ENCODE data around the gene MRPL4. TPM values are rescaled to one million over a fixed set of nuclear protein-coding genes. Genes with fewer than 3 reads are reported as not detected.

Gene MRPL4
- polyA plus RNA-seq, 1 of the 3 experiments (the other 2 are of a cell fraction): 110 TPM

GRCh38 chr19:10299545-10300458, 47.8 kb downstream of the MRPL4 start (continued):
- no peak for TF ChIP-seq USF2 (IDR thresholded peaks at IDR 0.05; ENCODE audit: borderline replicate concordance, low read depth, low read length)

- no peaks in the 10 kb centered on the region for H3K9me3 ChIP-seq
- ChIA-PET CTCF (interaction anchor here (0.8 to 2.6 kb wide), 4 partner anchors 34 to 84 kb away, joined by 3 to 10 read pairs (median 4); partner anchors contain the start of gene ICAM1), POLR2A (no interaction called here)
- peaks cover 4% of the 10 kb centered on the region for H3F3A ChIP-seq (replicated peaks; ENCODE audit: insufficient read depth)
- no peaks in the 10 kb centered on the region for H3K4me1 ChIP-seq (ENCODE audit: control insufficient read depth in 1 of 2, insufficient read depth in 2 of 2, low read depth in 1 of 2, low read length in 1 of 2)
- DNase-seq: no peak
- no peaks in the 10 kb centered on the region for H3K79me2 ChIP-seq (ENCODE audit: insufficient read depth)
- TF ChIP-seq MXI1 (IDR thresholded peaks at IDR 0.05; ENCODE audit: low read depth, low read length): no peak
- TF ChIP-seq USF1 (IDR thresholded peaks at IDR 0.05; ENCODE audit: borderline replicate concordance, low read depth): no peak
- peak; percentile 14; the same call in 1 of the 2 replicates for TF ChIP-seq FOSL2 (IDR thresholded peaks at IDR 0.05; ENCODE audit: borderline replicate concordance, low read depth)
- H3K27ac ChIP-seq (ENCODE audit: low read depth in 2 of 2, low read length in 1 of 2): no peak overlapping the region
- no peaks in the 10 kb centered on the region for H3K36me3 ChIP-seq (replicated peaks in 1 of 2; ENCODE audit: control insufficient read depth in 1 of 2, insufficient read depth in 2 of 2, low read length in 1 of 2)
- 85% methylated on average over 16 of the region's 17 CpGs for WGBS (ENCODE audit: low lambda C conversion rate)
- no peak overlapping the region for H3K4me3 ChIP-seq (ENCODE audit: low read depth in 2 of 2, low read length in 1 of 2)
- H3K4me2 ChIP-seq: 0 out of 2 replicates have a peak overlapping the region, but pooled peaks have one; percentile 44
- no peaks in the 10 kb centered on the region for H4K20me1 ChIP-seq (ENCODE audit: insufficient read depth)
- H3K9me2 ChIP-seq: no peaks in the 10 kb centered on the region
- no peaks in the 10 kb centered on the region for H3K27me3 ChIP-seq (ENCODE audit: insufficient read depth)
- H3K9ac ChIP-seq: no peak overlapping the region
- peak overlapping the region; percentile 63; the same call in 1 of the 2 replicates for H2AFZ ChIP-seq (ENCODE audit: low read depth)
Measured at GRCh38 chr19:10305139-10305806, 53.3 kb downstream of the MRPL4 start.

GRCh38 chr19:10306327-10306726, 54.3 kb downstream of the MRPL4 start:
- H3K79me2 ChIP-seq (ENCODE audit: insufficient read depth): no peaks in the 10 kb centered on the region
- no peaks in the 10 kb centered on the region for H4K20me1 ChIP-seq (ENCODE audit: insufficient read depth)
- no peak overlapping the region for H3K27ac ChIP-seq (ENCODE audit: low read depth in 2 of 2, low read length in 1 of 2)
- H3K36me3 ChIP-seq (replicated peaks in 1 of 2; ENCODE audit: control insufficient read depth in 1 of 2, insufficient read depth in 2 of 2, low read length in 1 of 2): no peaks in the 10 kb centered on the region
- peaks cover 4% of the 10 kb centered on the region for H3F3A ChIP-seq (replicated peaks; ENCODE audit: insufficient read depth)
- no peak overlapping the region for H2AFZ ChIP-seq (ENCODE audit: low read depth)
- no peak for DNase-seq
- H3K9ac ChIP-seq: no peak overlapping the region
- no peaks in the 10 kb centered on the region for H3K4me1 ChIP-seq (ENCODE audit: control insufficient read depth in 1 of 2, insufficient read depth in 2 of 2, low read depth in 1 of 2, low read length in 1 of 2)
- ChIA-PET POLR2A (interaction anchor here (0.6 kb wide), 1 partner anchor 376 kb away, joined by 3 read pairs; no protein-coding TSS in a partner anchor), CTCF (interaction anchor here (0.8 to 2.6 kb wide), 3 partner anchors 38 to 83 kb away, joined by 3 to 10 read pairs (median 4); no protein-coding TSS in a partner anchor)
- no peaks in the 10 kb centered on the region for H3K27me3 ChIP-seq (ENCODE audit: insufficient read depth)
- no peaks in the 10 kb centered on the region for H3K9me2 ChIP-seq
- 93% methylated on average over 5 of the region's 5 CpGs for WGBS (ENCODE audit: low lambda C conversion rate)
- no peak overlapping the region for H3K4me2 ChIP-seq
- no peak for TF ChIP-seq RFX5 (IDR thresholded peaks at IDR 0.05; ENCODE audit: low read length)
- TF ChIP-seq CTCF (IDR thresholded peaks at IDR 0.05): no peak
- TF ChIP-seq FOSL2 (IDR thresholded peaks at IDR 0.05; ENCODE audit: borderline replicate concordance, low read depth): no peak
- no peak for TF ChIP-seq YY1 (IDR thresholded peaks at IDR 0.05; ENCODE audit: low read depth)
- no peak for TF ChIP-seq IRF3 (IDR thresholded peaks at IDR 0.05; ENCODE audit: low read depth, low read length)
- TF ChIP-seq USF2 (IDR thresholded peaks at IDR 0.05; ENCODE audit: borderline replicate concordance, low read depth, low read length): no peak
- H3K9me3 ChIP-seq: no peaks in the 10 kb centered on the region
- H3K4me3 ChIP-seq (ENCODE audit: low read depth in 2 of 2, low read length in 1 of 2): no peak overlapping the region
